Lung (tissue), 12 donors: ENCODE results near the gene CDK14. TPM values are rescaled to one million over a fixed set of nuclear protein-coding genes. Genes with fewer than 3 reads are reported as not detected.

ENCODE experiments used
- ATAC-seq: fragments of 200-7000 bp; cut with Tn5 transposase; one replicate; pipeline ENCODE4 v1.9.1; 2020; ENCODE audit warnings: moderate number of reproducible peaks; ENCODE audit not compliant: insufficient read depth, low FRiP score
- DNase-seq, 3 donors: peaks; one replicate each; pipeline ENCODE4 v3.0.0-alpha.2; 2013 to 2017
- H3K27ac ChIP-seq, 2 donors: one replicate each; pipeline ENCODE4 v1.5.1; 2013; ENCODE audit warnings: mild to moderate bottlenecking in 2 of 2, moderate library complexity in 2 of 2, control low read depth in 1 of 2, inconsistent platforms in 1 of 2, low read depth in 1 of 2, low read length in 1 of 2
- H3K27me3 ChIP-seq, 3 donors: one replicate each; pipeline ENCODE4 v1.5.1; 2013; ENCODE audit warnings: low read length in 2 of 3; ENCODE audit not compliant: control insufficient read depth in 3 of 3, insufficient read depth in 3 of 3
- H3K36me3 ChIP-seq, 4 donors: one replicate each; pipeline ENCODE4 v1.5.1; 2013; ENCODE audit warnings: low read length in 4 of 4, mild to moderate bottlenecking in 1 of 4, moderate library complexity in 1 of 4; ENCODE audit not compliant: control insufficient read depth in 4 of 4, insufficient read depth in 4 of 4
- H3K4me1 ChIP-seq, 5 donors: one replicate each; pipeline ENCODE4 v1.5.1; 2013; ENCODE audit warnings: low read length in 5 of 5, mild to moderate bottlenecking in 2 of 5, moderate library complexity in 1 of 5; ENCODE audit not compliant: control insufficient read depth in 5 of 5, insufficient read depth in 5 of 5
- H3K4me3 ChIP-seq: one replicate; pipeline ENCODE4 v1.5.1; 2013; ENCODE audit warnings: mild to moderate bottlenecking, control low read depth, moderate library complexity
- H3K9ac ChIP-seq, 2 donors: one replicate each; pipeline ENCODE4 v1.5.1; 2013; ENCODE audit warnings: low read length in 2 of 2, control low read depth in 1 of 2; ENCODE audit not compliant: insufficient read depth in 1 of 2
- H3K9me3 ChIP-seq, 4 donors: one replicate each; pipeline ENCODE4 v1.5.1; 2013; ENCODE audit warnings: low read length in 3 of 4, mild to moderate bottlenecking in 1 of 4, moderate library complexity in 1 of 4; ENCODE audit not compliant: control insufficient read depth in 4 of 4, insufficient read depth in 3 of 4
- CTCF ChIP-seq: IDR thresholded peaks from 2 replicates; pipeline ENCODE4 v1.5.1; 2012; ENCODE audit warnings: mild to moderate bottlenecking; ENCODE audit errors: control extremely low read depth, extremely low read depth
- WGBS, 2 donors: extraction: QIAGEN DNeasy Blood & Tissue Kit; methylation state at CpG; one replicate each; pipeline ENCODE4 v1.1.7; 2013; 5-methylcytosine and 5-hydroxymethylcytosine counted together
- polyA plus RNA-seq, 2 donors: library from polyadenylated mRNA; stranded (reverse); fragments of 200-250 nt; gene quantifications; one replicate each; pipeline ENCODE4 v1.2.1, GENCODE V29; 2013
- total RNA-seq, 2 donors: library from RNA; depleted of rRNA in 1 of 2; stranded (reverse); fragments of >200 nt in 1 of 2; gene quantifications; one replicate each; pipeline ENCODE4 v1.2.1, GENCODE V29; 2014 to 2021
- donor health status: control.
- donor health status: control.
- donor health status: Bipolar disorder and iron deficiency.
- donor health status: healthy.
- donor health status: DM: yes; HTN: yes; CAD: no.

Gene CDK14
- total and polyA plus RNA-seq, 4 donors = 4.3 to 117 (median 18.9) TPM

GRCh38 chr7:91151916-91152315 lies 555.8 kb downstream of the CDK14 start:
- no peaks in the 10 kb centered on the region for H3K27me3 ChIP-seq
- no peaks in the 10 kb centered on the region for H3K4me1 ChIP-seq
- no peak for TF ChIP-seq CTCF
- no peaks in the 10 kb centered on the region for H3K9me3 ChIP-seq
- no peak overlapping the region for H3K4me3 ChIP-seq
- peaks cover 0 to 1% (median 0%) of the 10 kb centered on the region in 4 donors for H3K36me3 ChIP-seq
- no peak overlapping the region for H3K9ac ChIP-seq
- ATAC-seq (no peak), DNase-seq (no peak)
- 89 to 95% methylated on average over 4 of the region's 4 CpGs for WGBS, 2 donors
- no peak overlapping the region for H3K27ac ChIP-seq

DNA sequence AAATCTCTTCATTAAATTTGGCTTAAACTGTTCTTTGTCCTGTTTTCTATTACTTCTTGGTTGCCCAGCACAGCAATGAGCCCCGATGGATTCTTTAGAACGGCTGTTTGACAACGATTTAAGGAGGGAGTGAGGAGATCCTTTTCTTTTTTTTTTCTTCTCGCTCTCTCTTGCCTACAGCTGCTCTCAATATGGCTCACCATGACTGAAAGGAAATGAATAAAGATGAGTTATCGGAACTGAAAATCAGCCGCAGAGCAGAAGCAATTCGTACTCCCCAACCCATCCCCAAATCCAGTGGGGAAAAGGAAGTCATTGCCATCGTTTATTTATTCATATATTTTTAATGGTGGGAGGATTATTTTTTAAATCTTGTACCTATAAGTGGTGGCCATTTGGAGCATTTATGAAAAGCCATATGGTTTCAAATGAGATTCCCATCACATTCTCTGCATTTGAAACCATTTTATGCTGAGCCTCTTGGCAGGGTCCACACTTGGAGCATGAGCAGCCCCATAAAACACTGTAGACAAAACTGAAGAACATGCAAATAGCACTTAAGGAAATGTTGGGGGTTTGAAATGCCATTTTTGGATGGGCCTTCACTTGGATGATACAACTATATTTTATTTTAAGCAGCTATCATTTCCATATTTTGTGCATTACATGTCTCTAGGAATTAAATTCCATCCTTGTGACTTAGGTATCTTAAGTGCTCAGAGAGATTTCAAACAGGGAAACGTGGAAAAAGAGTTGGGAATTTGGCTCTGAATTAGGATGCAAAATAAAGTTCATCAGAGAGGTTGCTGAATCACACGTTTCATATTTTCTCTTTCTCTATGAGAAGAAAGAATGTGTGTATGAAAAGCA lies 560.4 kb downstream of the CDK14 start:
- H3K27me3 ChIP-seq = no peaks in the 10 kb centered on the region
- no peak for ATAC-seq
- H3K36me3 ChIP-seq = peaks cover 0 to 1% (median 0%) of the 10 kb centered on the region in 4 donors
- no peak for DNase-seq
- no peak overlapping the region for H3K4me3 ChIP-seq
- H3K9me3 ChIP-seq = no peaks in the 10 kb centered on the region
- no peak overlapping the region for H3K27ac ChIP-seq
- H3K9ac ChIP-seq = no peak overlapping the region
- TF ChIP-seq CTCF = no peak
- 93 to 94% methylated on average over 10 of the region's 10 CpGs for WGBS, 2 donors
- H3K4me1 ChIP-seq = no peaks in the 10 kb centered on the region

GRCh38 chr7:91157579-91158320 lies 561.6 kb downstream of the CDK14 start:
- 81 to 82% methylated on average over 6 of the region's 6 CpGs for WGBS, 2 donors
- TF ChIP-seq CTCF = no peak
- Histone ChIP-seq H3K36me3 (peaks cover 0 to 1% (median 0%) of the 10 kb centered on the region in 4 donors), H3K9ac (no peak overlapping the region), H3K4me1 (no peaks in the 10 kb centered on the region), H3K27me3 (no peaks in the 10 kb centered on the region), H3K9me3 (no peaks in the 10 kb centered on the region), H3K27ac (no peak overlapping the region), H3K4me3 (no peak overlapping the region)
- DNase-seq (no peak), ATAC-seq (no peak)
